GM12801 (cell line): ENCODE data around the gene DCAF7.

ENCODE experiments used
- CTCF ChIP-seq: IDR thresholded peaks from one replicate; pipeline ENCODE4 v1.5.1; 2011; ENCODE audit warnings: control low read depth; ENCODE audit not compliant: insufficient read length; ENCODE audit errors: extremely low read depth

DCAF7 gene

DNA sequence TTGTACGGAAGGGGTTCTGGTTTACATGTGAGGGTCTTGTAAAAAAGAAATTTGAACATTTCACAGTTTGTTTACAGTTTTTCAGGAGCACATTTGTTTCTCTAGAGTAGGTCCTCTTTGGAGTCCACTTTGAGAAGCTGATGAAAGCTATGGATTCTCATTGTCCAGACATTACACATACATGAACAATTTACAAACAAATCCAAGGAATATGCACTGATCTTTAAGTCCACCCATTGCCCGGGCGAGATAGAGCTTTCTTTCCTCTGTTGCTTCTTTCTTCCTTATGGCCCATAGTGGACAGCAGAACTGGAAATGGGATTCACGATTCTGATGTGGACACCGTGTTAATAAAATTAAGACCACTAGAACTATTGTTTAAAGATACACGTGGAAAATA is 1.9 kb downstream of the DCAF7 start:
- no peak for TF ChIP-seq CTCF

GRCh38 chr17:63555500-63556156 is 5.4 kb downstream of the DCAF7 start:
- no peak for TF ChIP-seq CTCF

DNA sequence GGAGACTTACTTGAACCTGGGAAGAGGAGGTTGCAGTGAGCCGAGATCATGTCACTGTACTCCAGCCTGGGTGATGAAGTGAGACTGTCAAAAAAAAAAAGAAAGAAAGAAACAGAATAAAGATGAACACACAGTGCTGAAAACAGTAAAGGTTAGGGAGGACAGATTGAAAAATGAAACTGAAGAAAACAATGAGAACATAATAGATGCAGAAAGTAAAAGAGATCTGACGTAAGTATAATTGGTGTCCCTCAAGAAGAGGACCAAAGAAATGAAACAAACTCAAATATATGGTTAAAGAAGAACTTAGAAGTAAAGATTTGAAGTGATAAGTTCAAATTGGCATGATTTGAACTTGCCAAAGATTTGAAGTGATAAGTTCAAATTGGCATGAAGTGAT is 7.1 kb downstream of the DCAF7 start:
- no peak for TF ChIP-seq CTCF

DNA sequence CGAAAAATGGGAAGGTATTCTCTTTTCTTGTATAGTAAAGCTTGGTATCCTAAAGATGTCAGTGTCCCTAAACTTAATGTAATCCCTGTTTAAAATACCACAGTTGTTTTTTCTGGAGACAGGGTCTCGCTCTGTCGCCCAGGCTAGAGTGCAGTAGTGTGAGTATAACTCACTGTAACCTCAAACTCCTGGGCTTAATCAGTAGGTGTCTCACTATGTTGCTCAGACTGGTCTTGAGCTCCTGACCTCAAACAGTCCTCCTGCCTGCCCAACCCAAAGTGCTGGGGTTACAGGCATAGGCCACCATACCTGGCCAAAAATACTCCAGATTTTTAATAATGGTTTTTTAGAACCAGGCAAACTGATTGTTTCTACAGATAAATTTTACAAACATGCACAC is 8.2 kb downstream of the DCAF7 start:
- no peak for TF ChIP-seq CTCF

DNA sequence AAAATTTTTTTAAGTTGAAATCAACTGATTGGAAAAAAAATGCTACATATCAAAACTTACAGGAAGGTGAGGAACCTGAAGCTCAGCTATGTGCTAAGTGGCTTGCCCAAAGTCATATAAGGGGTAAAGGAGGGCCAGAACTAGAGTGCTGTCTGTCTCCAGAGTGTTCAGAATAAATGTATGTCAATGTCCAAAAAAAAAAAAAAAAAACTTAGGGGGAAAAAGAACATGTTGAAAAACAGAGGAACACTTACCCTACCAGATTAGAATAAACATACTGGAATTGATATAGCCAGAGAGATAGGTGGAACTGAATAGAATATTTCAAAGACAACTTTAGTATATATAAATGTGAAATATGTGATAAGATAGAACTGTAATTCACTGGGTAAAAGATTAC is 11.5 kb downstream of the DCAF7 start:
- no peak for TF ChIP-seq CTCF

DNA sequence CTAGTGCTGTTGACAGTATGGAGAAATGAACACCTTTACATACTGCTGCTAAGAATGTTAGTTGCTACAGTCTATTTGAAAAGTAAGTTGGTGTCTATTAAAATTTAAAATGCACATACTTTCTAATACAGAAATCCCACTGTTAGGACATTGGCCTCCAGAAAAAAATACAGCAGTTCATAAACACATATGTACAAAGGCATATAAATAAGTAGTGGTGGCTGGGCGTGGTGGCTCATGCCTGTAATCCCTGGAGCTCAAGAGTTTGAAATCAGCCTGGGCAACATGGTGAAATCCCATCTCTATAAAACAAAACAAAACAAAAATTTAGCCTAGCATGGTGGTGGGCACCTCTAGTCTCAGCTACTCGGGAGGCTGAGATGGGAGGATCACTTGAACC is 13.1 kb downstream of the DCAF7 start:
- TF ChIP-seq CTCF = no peak

DNA sequence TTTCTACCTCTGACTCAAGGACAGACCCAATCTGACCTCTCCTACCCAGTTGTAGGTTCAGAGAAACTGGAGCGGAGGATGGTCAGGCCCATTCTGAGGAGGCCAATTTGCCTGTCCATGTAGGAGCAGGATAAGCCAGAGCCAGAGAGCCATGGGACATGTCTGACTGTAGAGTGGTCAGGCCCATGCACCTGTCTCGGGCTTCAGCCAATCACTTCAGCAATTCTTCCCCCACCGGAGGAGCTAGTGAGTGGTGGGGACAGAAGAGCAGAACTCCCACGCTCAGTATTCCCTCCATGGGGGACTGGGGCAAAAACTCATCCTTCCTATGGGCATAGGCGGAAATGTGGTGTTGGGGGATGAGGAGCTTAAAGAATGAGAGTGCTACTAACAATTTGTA is 14.3 kb downstream of the DCAF7 start:
- TF ChIP-seq CTCF = no peak
